HAP-1 (cell line): ENCODE results near the gene TRAPPC8.
"Not testable (repeated sequence)": the region's sequence is repeated elsewhere in the genome, so short reads cannot be mapped to it uniquely, and the experiment has no call there.

Source experiments
- DNase-seq, 2 experiments: peaks; one replicate each; pipeline ENCODE4 v3.0.0-alpha.2; 2016 to 2020; ENCODE audit warnings: low spot score in 2 of 2
- H3K27me3 ChIP-seq: fragments of 250-450 bp; sonication (Bioruptor Pico); 2 replicates; pipeline ENCODE4 v1.5.1; 2020; ENCODE audit warnings: low read depth, mild to moderate bottlenecking, moderate library complexity
- H3K36me3 ChIP-seq: fragments of 250-450 bp; sonication (Bioruptor Pico); replicated peaks from 2 replicates; pipeline ENCODE4 v1.5.1; 2020; ENCODE audit warnings: mild to moderate bottlenecking
- H3K4me1 ChIP-seq: fragments of 250-450 bp; sonication (Bioruptor Pico); 2 replicates; pipeline ENCODE4 v1.5.1; 2020; ENCODE audit warnings: mild to moderate bottlenecking
- H3K4me3 ChIP-seq: fragments of 250-450 bp; sonication (Bioruptor Pico); 2 replicates; pipeline ENCODE4 v1.5.1; 2020; ENCODE audit warnings: mild to moderate bottlenecking, moderate library complexity
- H3K9me3 ChIP-seq: fragments of 250-450 bp; sonication (Bioruptor Pico); 2 replicates; pipeline ENCODE4 v1.5.1; 2020; ENCODE audit warnings: mild to moderate bottlenecking, moderate library complexity
- in situ Hi-C: fragments of 300-500 bp; cut with MboI; formaldehyde crosslinking; loops from 3 replicates; pipeline ENCODE4 v1.14.3; 2020; ENCODE audit warnings: low sequenced_read_pairs, inconsistent platforms, mixed read lengths

TRAPPC8 gene

GRCh38 chr18:31819925-31820229, 123.1 kb downstream of the TRAPPC8 start:
- H3K27me3 ChIP-seq, result no peaks in the 10 kb centered on the region
- in situ Hi-C loops, result loop anchor here (10.0 kb wide), 2 partner anchors 75 to 255 kb away; no protein-coding TSS in a partner anchor
- no peaks in the 10 kb centered on the region for H3K4me1 ChIP-seq
- H3K4me3 ChIP-seq, result no peak overlapping the region
- no peaks in the 10 kb centered on the region for H3K9me3 ChIP-seq
- no peaks in the 10 kb centered on the region for H3K36me3 ChIP-seq
- DNase-seq, result no peak

GRCh38 chr18:31819106-31819924, 123.6 kb downstream of the TRAPPC8 start:
- peak; percentile 33 to 75 for DNase-seq
- Histone ChIP-seq H3K4me3 (no peak overlapping the region), H3K9me3 (no peaks in the 10 kb centered on the region), H3K27me3 (no peaks in the 10 kb centered on the region), H3K4me1 (no peaks in the 10 kb centered on the region), H3K36me3 (no peaks in the 10 kb centered on the region)
- in situ Hi-C loops, result no loop called here

GRCh38 chr18:31814132-31814531, 128.8 kb downstream of the TRAPPC8 start:
- Histone ChIP-seq H3K27me3 (no peaks in the 10 kb centered on the region), H3K9me3 (no peaks in the 10 kb centered on the region), H3K36me3 (no peaks in the 10 kb centered on the region), H3K4me1 (peaks cover 13% of the 10 kb centered on the region), H3K4me3 (no peak overlapping the region)
- in situ Hi-C loops, result no loop called here
- no peak for DNase-seq

GRCh38 chr18:31810336-31811130, 132.4 kb downstream of the TRAPPC8 start:
- H3K36me3 ChIP-seq, H3K27me3 ChIP-seq, in situ Hi-C loops, H3K4me3 ChIP-seq, H3K9me3 ChIP-seq: not testable (repeated sequence)
- peak; percentile 53 to 69 for DNase-seq
- peaks cover 13% of the 10 kb centered on the region for H3K4me1 ChIP-seq

GRCh38 chr18:31809049-31809448, 133.9 kb downstream of the TRAPPC8 start:
- DNase-seq, in situ Hi-C loops: not testable (repeated sequence)
- peaks cover 13% of the 10 kb centered on the region for H3K4me1 ChIP-seq

GRCh38 chr18:31801078-31801477, 141.8 kb downstream of the TRAPPC8 start:
- DNase-seq, result no peak

More at GRCh38 chr18:31809049-31809448, 133.9 kb downstream of the TRAPPC8 start:
- not testable (repeated sequence) for H3K27me3 ChIP-seq, H3K36me3 ChIP-seq, H3K9me3 ChIP-seq, H3K4me3 ChIP-seq

GRCh38 chr18:31799257-31799656, 143.7 kb downstream of the TRAPPC8 start:
- H3K36me3 ChIP-seq, H3K9me3 ChIP-seq, in situ Hi-C loops, H3K4me3 ChIP-seq, H3K4me1 ChIP-seq, H3K27me3 ChIP-seq, DNase-seq: not testable (repeated sequence)

More at GRCh38 chr18:31801078-31801477, 141.8 kb downstream of the TRAPPC8 start:
- Histone ChIP-seq H3K4me3 (no peak overlapping the region), H3K9me3 (no peaks in the 10 kb centered on the region), H3K27me3 (no peaks in the 10 kb centered on the region), H3K4me1 (no peaks in the 10 kb centered on the region), H3K36me3 (no peaks in the 10 kb centered on the region)
- in situ Hi-C loops, result no loop called here

- in situ Hi-C loops, result no loop called here
- Histone ChIP-seq H3K9me3 (no peaks in the 10 kb centered on the region), H3K27me3 (no peaks in the 10 kb centered on the region), H3K36me3 (no peaks in the 10 kb centered on the region), H3K4me3 (no peak overlapping the region), H3K4me1 (no peaks in the 10 kb centered on the region)
- no peak for DNase-seq
Observed at GRCh38 chr18:31798399-31798798, 144.5 kb downstream of the TRAPPC8 start.

- Histone ChIP-seq H3K36me3 (no peaks in the 10 kb centered on the region), H3K27me3 (no peaks in the 10 kb centered on the region), H3K4me3 (no peak overlapping the region), H3K9me3 (no peaks in the 10 kb centered on the region), H3K4me1 (no peaks in the 10 kb centered on the region)
- in situ Hi-C loops, result no loop called here
- no peak for DNase-seq
Observed at GRCh38 chr18:31795747-31796146, 147.2 kb downstream of the TRAPPC8 start.

GRCh38 chr18:31793531-31793930, 149.4 kb downstream of the TRAPPC8 start:
- Histone ChIP-seq H3K36me3 (no peaks in the 10 kb centered on the region), H3K4me3 (no peak overlapping the region), H3K9me3 (no peaks in the 10 kb centered on the region), H3K27me3 (no peaks in the 10 kb centered on the region), H3K4me1 (no peaks in the 10 kb centered on the region)
- in situ Hi-C loops, result no loop called here
- no peak for DNase-seq

- no peaks in the 10 kb centered on the region for H3K4me1 ChIP-seq
- no peaks in the 10 kb centered on the region for H3K27me3 ChIP-seq
- no peaks in the 10 kb centered on the region for H3K36me3 ChIP-seq
- H3K9me3 ChIP-seq, result no peaks in the 10 kb centered on the region
- in situ Hi-C loops, result no loop called here
- no peak for DNase-seq
- no peak overlapping the region for H3K4me3 ChIP-seq
Observed at GRCh38 chr18:31792580-31792911, 150.4 kb downstream of the TRAPPC8 start.

- Histone ChIP-seq H3K4me3 (no peak overlapping the region), H3K27me3 (no peaks in the 10 kb centered on the region), H3K36me3 (no peaks in the 10 kb centered on the region), H3K4me1 (no peaks in the 10 kb centered on the region), H3K9me3 (no peaks in the 10 kb centered on the region)
- DNase-seq, result no peak
- in situ Hi-C loops, result no loop called here
Observed at GRCh38 chr18:31791817-31792579, 150.9 kb downstream of the TRAPPC8 start.

GRCh38 chr18:31789409-31789808, 153.5 kb downstream of the TRAPPC8 start:
- in situ Hi-C loops, result no loop called here
- no peaks in the 10 kb centered on the region for H3K4me1 ChIP-seq
- no peaks in the 10 kb centered on the region for H3K9me3 ChIP-seq
- H3K4me3 ChIP-seq, result no peak overlapping the region
- H3K27me3 ChIP-seq, result no peaks in the 10 kb centered on the region
- no peak for DNase-seq
- no peaks in the 10 kb centered on the region for H3K36me3 ChIP-seq

GRCh38 chr18:31783059-31783458, 159.9 kb downstream of the TRAPPC8 start:
- Histone ChIP-seq H3K4me3 (no peak overlapping the region), H3K9me3 (peaks cover 3% of the 10 kb centered on the region; the same call in 1 of the 2 replicates), H3K4me1 (no peaks in the 10 kb centered on the region), H3K27me3 (no peaks in the 10 kb centered on the region), H3K36me3 (no peaks in the 10 kb centered on the region)
- in situ Hi-C loops, result no loop called here
- no peak for DNase-seq
